ENCODE measurements around the gene DNTT. TPM values are rescaled to one million over a fixed set of nuclear protein-coding genes. Genes with fewer than 3 reads are reported as not detected.

Gene DNTT
- total and polyA plus RNA-seq, 2 of the 13 experiments (the other 11 are each of a cell fraction or from before 2014, with no cell fraction given) = not detected

DNA sequence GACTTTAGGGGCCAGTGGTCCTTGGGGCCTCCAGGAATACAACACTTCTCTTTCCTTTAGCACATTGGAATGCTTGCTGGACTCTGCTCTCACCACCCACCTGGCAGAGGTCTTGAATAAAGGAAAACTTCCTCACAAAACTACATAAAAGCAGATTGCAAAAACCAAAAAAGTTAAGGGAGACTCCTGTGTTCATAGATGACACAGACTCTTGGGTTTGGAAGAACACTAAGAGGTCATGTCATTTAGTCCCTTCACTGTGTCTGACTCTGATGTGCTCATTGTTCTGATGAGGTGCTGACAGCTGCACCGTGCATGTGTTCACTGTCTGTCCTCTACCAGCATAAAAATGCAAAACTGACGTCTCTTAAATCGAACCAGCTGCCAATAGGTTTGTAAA, 44.2 kb upstream of the DNTT start:
- no peak overlapping the region for H3K4me2 ChIP-seq (ENCODE audit: low read depth, low read length)
- WGBS (ENCODE audit: low lambda C conversion rate) = 5% methylated on average over 3 of the region's 3 CpGs

More for the DNA sequence above, 44.2 kb upstream of the DNTT start:
- Histone ChIP-seq H3K9me3 (ENCODE audit: low read length) (no peaks in the 10 kb centered on the region), H3K4me3 (replicated peaks in 1 of 3; ENCODE audit: insufficient read depth in 1 of 3, low read depth in 2 of 3, low read length in 3 of 3) (no peak overlapping the region), H3K27ac (ENCODE audit: extremely low read length, insufficient read depth, low read length) (no peak overlapping the region), H3K36me3 (replicated peaks in 1 of 2; ENCODE audit: control insufficient read depth in 1 of 2, insufficient read depth in 2 of 2, low read length in 2 of 2) (no peaks in the 10 kb centered on the region), H3K27me3 (ENCODE audit: control insufficient read depth in 1 of 2, insufficient read depth in 2 of 2, low read length in 2 of 2) (peaks cover 0 to 21% of the 10 kb centered on the region in 2 experiments; a peak in 2 of 5 replicates), H3K79me2 (ENCODE audit: insufficient read depth, low read length) (no peaks in the 10 kb centered on the region), H3K4me1 (ENCODE audit: insufficient read depth, low read length) (no peaks in the 10 kb centered on the region), H3K9ac (ENCODE audit: insufficient read depth, low read depth, low read length) (no peak overlapping the region), H4K20me1 (ENCODE audit: insufficient read depth, low read length) (0 out of 2 replicates have a peak, but pooled peaks cover 2% of the 10 kb centered on the region), H2AFZ (ENCODE audit: low read length) (no peak overlapping the region)
- DNase-seq (ENCODE audit: low spot score) (no peak), FAIRE-seq (no peak), ATAC-seq (no peak)
- no peak for TF ChIP-seq ZNF570 (CRISPR knock-in tag; IDR thresholded peaks at IDR 0.05; ENCODE audit: borderline replicate concordance)
- TF ChIP-seq PTBP1 (IDR thresholded peaks at IDR 0.05; ENCODE audit: low read depth, low read length, poor library complexity, severe bottlenecking) = no peak
- no peak for TF ChIP-seq TP53 (CRISPR knock-in tag; conservative IDR thresholded peaks at IDR 0.05)
- no peak for TF ChIP-seq RFX3 (CRISPR knock-in tag; IDR thresholded peaks at IDR 0.05)
- no peak for TF ChIP-seq IKZF4 (CRISPR knock-in tag; IDR thresholded peaks at IDR 0.05; ENCODE audit: borderline replicate concordance, low read depth, not compliant biosample characterization)
- TF ChIP-seq, protein P1, sequence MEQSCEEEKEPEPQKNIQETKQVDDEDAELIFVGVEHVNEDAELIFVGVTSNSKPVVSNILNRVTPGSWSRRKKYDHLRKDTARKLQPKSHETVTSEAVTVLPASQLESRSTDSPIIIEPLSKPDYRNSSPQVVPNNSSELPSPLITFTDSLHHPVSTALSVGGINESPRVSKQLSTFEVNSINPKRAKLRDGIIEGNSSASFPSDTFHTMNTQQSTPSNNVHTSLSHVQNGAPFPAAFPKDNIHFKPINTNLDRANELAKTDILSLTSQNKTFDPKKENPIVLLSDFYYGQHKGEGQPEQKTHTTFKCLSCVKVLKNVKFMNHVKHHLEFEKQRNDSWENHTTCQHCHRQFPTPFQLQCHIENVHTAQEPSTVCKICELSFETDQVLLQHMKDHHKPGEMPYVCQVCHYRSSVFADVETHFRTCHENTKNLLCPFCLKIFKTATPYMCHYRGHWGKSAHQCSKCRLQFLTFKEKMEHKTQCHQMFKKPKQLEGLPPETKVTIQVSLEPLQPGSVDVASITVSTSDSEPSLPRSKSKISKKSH (CRISPR knock-in tag; IDR thresholded peaks at IDR 0.05; ENCODE audit: borderline replicate concordance) = no peak
- TF ChIP-seq EHMT2 (IDR thresholded peaks at IDR 0.05; ENCODE audit: borderline replicate concordance, low read depth, low read length) = no peak
- no peak for TF ChIP-seq CREB1 (IDR thresholded peaks at IDR 0.05)
- no peak for TF ChIP-seq CREB1 (CRISPR knock-in tag; IDR thresholded peaks at IDR 0.05)
- TF ChIP-seq, protein P2, sequence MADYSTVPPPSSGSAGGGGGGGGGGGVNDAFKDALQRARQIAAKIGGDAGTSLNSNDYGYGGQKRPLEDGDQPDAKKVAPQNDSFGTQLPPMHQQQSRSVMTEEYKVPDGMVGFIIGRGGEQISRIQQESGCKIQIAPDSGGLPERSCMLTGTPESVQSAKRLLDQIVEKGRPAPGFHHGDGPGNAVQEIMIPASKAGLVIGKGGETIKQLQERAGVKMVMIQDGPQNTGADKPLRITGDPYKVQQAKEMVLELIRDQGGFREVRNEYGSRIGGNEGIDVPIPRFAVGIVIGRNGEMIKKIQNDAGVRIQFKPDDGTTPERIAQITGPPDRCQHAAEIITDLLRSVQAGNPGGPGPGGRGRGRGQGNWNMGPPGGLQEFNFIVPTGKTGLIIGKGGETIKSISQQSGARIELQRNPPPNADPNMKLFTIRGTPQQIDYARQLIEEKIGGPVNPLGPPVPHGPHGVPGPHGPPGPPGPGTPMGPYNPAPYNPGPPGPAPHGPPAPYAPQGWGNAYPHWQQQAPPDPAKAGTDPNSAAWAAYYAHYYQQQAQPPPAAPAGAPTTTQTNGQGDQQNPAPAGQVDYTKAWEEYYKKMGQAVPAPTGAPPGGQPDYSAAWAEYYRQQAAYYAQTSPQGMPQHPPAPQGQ (CRISPR knock-in tag; IDR thresholded peaks at IDR 0.05; ENCODE audit: borderline replicate concordance) = no peak
- no TSS peak for BruUV-seq (replicated peaks)
- CTCF ChIA-PET (ENCODE audit: low intra/inter-chr PET ratio, low total read pairs) = no interaction called here
- POLR2A ChIA-PET = no interaction called here
- in situ Hi-C loops (cut with HindIII; ENCODE audit: extremely low pct_ligation_motif_present, low pct_unique_long_range_greater_than_20kb) (no loop called here), intact Hi-C loops (cut with micrococcal nuclease; ENCODE audit: unreplicated experiment) (no loop called here)
